GM11168 (cell line): ENCODE results near the gene MYO9B.
"Not testable (repeated sequence)": the region's sequence is repeated elsewhere in the genome, so short reads cannot be mapped to it uniquely, and the experiment has no call there.

Source experiments
- in situ Hi-C: fragments of 300-500 bp; cut with MboI; formaldehyde crosslinking; loops from one replicate; pipeline ENCODE4 v1.12.0; 2022; ENCODE audit warnings: low sequenced_read_pairs; ENCODE audit not compliant: unreplicated experiment

The MYO9B gene

DNA sequence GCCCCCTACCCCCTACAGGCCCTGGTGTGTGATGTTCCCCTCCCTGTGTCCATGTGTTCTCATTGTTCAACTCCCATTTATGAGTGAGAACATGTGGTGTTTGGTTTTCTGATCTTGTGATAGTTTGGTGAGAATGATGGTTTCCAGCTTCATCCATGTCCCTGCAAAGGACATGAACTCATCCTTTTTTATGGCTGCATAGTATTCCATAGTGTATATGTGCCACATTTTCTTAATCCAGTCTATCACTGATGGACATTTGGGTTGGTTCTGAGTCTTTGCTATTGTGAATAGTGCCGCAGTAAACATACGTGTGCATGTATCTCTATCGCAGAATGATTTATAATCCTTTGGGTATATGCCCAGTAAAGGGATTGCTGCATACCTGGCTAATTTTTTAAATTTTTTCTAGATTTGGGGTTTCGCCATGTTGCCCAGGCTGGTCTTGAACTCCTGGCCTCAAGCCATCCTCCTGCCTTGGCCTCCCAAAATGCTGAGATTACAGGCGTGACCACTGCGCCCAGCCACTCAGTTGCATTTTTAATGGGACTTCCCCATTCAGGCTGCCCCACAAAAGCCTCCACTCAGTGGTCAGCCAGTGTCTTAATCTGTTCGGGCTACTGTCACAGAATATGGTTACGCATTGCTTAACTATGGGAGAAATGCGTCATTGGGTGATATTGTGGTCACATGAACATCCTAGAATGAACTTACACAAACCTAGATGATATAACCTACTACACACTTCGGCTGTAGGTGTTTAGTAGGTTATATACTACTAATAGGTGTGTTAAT lies 62.7 kb downstream of the MYO9B start:
- in situ Hi-C loops, result not testable (repeated sequence)

DNA sequence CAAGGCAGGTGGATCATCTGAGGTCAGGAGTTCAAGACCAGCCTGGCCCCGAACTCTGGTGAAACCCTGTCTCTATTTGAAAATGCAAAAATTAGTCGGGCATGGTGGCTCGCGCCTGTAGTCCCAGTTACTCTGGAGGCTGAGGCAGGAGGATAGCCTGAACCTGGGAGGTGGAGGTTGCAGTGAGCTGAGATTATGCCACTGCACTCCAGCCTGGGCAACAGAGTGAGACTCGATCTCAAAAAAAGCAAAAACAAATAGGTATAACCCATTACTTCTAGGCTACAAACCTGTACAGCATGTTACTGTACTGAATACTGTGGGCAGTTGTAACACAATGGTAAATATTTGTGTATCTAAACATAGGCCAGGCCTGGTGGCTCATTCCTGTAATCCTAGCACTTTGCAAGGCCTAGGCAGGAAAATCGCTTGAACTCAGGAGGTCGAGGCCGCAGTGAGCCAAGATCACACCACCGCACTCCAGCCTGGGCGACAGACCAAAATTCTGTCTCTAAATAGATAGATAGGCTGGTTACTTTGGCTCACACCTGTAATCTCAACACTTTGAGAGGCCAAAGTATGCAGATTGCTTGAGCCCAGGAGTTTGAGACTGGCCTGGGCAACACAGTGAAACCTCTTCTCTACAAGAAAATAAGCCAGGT lies 63.5 kb downstream of the MYO9B start:
- in situ Hi-C loops, result no loop called here

DNA sequence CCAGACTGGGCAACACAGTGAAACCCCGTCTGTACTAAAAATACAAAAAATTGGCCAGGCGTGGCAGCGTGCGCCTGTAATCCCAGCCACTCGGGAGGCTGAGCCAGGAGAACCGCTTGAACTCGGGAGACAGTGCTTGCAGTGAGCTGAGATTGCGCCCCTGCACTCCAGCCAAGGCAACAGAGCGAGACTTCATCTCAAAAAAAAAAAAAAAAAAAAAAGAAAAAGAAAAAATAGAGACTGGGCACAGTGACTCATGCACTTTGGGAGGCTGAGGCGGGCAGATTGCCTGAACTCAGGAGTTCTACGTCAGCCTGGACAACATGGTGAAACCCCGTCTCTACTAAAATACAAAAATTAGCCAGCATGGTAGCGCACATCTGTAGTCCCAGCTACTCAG lies 69.2 kb downstream of the MYO9B start:
- in situ Hi-C loops, result not testable (repeated sequence)

DNA sequence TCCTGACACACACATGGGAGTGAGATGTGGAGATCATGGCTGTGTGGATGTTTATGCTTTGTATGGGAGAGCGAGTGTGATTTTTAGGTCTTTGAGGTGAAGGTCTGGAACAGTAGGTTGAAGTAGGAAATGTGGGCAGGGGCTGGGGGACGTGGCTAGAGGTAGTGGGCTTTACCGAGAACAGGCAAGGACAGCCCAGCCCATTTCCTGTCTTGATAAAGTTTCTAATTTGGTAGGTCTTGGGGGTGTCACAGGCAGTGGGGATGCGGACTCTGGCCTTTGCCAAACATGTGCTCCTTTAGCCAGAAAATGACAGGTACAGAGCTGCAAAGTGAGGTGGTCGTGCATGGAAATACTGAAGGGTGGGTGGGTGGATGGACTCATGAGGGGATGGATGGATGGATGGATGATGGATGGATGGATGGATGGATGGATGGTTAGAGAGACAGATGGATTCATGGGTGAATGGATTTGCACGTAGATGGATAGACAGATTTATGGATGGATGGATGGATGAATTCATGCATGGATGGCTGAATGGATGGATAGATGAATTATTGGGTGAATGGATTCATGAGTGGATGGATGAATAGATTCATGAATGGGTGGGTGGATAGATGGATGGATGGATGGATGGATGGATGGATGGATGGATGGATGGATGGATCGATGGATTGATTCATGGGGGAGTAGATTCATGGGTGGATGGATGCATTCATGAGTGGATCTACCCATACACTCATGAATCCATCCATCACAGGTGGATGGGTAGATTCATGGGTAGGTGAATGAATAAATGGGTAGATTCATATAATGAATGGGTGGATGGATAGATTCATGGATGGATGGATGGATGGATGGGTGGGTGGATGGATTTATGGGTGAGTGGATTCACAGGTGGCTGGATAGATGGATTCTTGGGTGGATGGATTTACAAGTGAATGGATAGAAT lies 70.2 kb downstream of the MYO9B start:
- in situ Hi-C loops, result no loop called here

DNA sequence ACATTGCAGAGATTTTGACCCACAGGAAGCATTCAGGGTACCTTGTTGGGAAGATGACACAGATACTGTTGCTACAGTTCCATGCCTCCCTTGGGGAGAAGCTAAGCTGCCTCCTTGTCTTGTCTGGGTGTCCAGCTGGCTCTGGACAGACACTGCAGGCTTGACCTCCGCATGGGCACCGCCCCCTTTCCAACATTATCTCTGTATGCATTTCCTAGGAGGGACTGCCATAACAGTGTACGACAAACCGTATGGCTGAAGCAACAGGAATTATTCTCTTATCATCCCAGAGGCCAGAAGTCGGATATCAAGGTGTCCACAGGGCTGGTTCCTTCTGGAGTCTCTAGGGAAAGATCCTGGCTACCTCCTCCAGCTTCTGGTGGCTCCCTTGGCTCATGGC lies 72.6 kb downstream of the MYO9B start:
- in situ Hi-C loops, result no loop called here

DNA sequence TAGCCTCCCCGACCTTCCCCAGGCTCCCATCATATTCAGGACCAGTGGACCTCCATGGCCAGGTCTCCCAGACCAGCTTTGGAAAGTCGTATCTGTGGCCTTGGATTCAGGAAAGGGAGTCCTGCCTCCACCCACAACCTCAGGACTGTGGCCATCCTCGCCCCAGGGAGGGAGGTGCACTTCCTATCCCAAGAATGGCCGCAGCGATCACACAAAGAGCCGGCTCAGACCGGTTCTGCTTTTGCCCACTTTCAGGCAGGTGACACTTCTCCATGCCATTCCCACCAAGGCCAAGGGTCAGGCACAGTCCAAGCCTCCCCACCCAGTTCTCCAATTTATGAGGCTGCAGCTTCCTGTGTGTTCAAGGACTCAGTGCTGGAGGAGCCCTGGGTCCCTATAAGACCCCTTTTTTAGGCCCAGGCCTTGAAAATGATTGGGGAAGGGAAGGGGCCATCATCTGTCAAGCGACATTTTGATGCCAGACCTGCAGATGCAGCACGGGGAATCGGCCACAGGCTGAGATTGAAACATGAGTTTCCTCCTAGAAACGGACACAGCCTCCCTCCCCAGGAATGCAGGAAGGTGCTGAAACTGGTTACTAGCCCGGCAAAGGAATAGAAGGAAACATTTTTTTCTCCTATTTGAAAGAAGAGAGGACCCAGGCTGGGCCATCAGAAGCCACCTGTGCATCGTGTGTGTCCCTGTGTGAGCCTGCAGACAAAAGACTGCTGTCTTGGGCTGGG lies 74.0 kb downstream of the MYO9B start:
- in situ Hi-C loops, result no loop called here

DNA sequence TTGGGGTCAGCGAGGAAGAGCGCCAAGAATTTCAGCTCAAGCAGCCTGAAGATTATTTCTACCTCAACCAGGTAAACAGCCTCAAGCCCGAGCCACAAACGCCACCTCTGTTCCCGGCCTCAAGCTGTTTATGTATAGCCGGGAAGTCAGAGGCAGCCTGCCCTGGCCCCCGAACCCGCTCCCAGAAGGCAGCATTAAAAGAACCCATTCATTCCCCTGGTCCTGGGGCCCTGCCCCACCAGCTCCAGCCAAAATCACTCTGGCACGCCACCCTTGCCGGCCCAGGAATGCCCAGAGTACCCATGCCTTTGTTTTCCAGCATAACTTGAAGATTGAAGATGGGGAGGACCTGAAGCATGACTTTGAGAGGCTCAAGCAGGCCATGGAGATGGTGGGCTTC lies 78.4 kb downstream of the MYO9B start:
- in situ Hi-C loops, result no loop called here

DNA sequence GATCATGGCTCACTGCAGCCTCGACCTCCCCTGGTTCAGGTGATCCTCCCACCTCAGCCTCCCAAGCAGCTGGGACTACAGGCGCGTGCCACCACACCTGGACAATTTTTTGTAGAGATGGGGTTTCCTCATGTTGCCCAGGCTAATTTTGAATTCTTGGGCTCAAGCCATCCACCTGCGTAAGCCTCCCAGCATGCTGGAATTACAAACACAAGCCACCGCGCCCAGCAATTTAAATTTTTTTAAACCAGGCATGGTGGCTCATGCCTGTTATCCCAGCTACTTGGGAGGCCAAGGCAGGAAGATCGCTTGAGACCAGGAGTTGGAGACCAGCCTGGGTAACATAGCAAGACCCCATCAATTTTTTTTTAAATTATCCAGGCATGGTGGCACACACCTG lies 79.7 kb downstream of the MYO9B start:
- in situ Hi-C loops, result no loop called here

DNA sequence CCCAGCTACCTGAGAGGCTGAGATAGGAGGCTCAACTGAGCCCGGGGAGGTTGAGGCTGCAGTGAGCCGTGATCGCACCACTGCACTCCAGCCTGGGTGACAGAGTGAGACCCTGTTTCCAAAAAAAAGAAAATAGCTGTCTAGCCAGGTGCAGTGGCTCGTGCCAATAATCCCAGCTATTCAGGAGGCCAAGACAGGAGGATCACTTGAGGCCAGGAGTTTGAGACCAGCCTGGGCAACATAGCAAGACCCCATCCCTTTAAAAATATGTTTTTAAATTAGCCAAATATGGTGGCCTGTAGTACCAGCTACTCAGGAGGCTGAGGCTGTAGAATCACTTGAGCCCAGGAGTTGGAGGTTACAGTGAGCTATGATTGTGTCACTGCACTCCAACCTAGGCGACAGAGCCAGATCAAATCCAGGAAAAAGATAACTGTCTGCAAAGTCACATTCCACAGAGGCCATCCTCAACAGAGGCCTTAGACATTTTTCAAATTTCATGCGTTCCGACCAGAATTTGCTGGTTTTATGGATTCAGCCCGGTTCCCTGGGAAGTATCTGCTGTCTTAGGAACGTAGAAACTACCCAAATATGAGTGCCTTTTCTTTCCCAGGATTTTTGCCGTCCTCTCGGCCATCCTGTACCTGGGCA lies 80.8 kb downstream of the MYO9B start:
- in situ Hi-C loops, result no loop called here

DNA sequence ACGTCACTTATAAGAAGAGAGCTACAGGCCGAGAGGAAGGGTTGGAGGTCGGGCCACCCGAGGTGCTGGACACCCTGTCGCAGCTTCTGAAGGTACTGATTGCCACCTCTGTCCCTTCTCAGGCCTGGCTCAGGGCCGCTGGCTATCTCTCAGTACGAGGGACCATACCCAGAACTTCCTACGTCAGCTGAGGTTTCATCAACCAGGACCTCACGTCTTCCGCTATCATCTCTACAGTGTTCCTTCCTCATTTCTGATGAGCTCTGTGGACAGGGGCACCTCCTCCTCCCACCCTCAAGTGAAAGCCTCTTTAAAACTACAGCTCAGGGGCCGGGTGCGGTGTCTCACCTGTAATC lies 81.3 kb downstream of the MYO9B start:
- in situ Hi-C loops, result no loop called here

DNA sequence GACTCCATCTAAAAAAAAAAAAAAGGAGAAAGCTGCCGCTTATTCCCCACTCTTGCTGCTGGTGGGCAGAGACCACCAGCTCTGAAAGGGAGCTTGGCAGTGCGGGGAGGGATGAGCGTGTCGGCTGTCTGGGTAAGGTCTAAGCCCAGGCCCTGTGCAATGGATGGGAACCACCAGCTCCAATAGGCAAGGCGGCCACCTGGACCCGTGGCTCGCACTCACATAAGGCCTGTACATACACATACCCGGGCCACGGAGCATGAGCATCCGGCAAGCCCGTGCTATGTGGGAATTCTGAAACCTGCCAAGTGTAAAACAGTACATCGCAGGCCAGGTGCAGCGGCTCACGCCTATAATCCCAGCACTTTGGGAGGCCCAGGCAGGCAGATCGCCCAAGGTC lies 83.0 kb downstream of the MYO9B start:
- in situ Hi-C loops, result no loop called here

DNA sequence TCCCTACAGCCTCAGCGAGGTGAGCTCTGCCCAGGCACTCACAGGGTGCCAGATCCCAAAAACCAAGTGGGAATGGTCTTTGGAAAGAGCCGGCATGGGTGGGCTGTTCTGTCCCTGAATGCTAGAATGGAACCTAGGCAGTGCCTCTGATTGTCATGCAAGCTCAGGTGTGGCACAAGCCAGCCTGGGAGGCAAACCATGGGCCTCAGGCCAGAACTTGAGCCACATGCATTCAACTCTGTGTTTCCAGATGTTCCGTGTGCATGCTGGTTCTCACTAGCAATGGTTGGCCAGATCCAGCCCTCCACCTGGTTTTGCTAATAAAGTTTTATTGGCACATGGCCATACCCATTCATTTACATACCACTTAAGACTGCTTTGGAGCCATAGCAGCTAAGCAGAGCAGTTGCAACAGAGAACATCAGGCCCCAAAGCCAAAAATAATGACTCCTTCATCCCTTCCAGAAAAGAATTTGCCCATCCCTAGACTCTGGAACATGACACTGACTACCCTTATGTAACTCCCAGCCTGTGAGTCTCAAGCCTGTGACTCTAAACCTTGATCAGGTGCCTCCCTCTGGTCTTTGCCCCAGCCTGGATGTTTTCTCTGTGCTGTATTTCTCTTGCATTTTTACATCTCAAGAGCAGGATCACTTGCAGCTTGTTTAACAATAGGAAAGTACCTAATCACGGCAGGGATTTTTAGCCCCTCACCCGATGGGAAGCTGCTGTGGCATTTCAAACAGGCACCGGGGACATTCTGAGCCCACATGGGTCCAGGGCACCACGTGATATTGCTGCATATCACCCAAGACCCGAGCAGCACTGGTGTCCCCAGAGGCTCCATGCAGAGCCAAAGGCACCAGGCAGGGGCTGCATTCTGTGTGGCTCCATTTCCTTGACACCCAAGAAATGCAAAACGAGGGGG lies 84.2 kb downstream of the MYO9B start:
- in situ Hi-C loops, result no loop called here

DNA sequence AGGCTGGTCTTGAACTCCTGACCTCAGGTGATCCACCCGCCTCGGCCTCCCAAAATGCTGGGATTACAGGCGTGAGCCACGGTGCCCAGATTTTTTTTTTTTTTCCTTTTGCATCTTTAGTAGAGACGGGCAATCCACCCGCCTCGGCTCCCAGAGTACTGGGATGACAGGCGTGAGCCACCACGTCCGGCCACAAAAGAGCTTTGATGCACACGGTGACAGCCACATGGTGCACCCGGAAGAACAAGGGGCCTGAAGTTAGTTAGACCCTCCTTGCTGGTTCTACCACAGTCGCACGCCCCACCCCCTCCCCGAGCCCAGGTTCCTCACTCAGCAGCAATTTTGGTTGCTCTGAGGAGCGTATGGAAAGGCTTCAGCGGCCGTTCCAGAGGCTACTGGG lies 85.3 kb downstream of the MYO9B start:
- in situ Hi-C loops, result no loop called here

DNA sequence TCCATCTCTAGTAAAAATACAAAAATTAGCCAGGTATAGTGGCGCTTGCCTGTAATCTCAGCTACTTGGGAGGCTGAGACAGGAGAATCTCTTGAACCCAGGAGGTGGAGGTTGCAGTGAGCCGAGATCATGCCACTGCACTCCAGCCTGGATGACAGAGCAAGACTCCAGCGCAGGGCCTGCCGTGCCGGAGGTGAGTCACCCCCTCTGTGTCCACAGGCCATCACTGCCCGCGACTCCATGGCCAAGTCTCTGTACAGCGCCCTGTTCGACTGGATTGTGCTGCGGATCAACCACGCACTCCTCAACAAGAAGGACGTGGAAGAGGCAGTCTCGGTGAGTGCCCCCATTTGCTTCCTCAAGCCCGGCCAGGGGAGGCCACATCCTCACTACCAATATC lies 86.6 kb downstream of the MYO9B start:
- in situ Hi-C loops, result not testable (repeated sequence)

DNA sequence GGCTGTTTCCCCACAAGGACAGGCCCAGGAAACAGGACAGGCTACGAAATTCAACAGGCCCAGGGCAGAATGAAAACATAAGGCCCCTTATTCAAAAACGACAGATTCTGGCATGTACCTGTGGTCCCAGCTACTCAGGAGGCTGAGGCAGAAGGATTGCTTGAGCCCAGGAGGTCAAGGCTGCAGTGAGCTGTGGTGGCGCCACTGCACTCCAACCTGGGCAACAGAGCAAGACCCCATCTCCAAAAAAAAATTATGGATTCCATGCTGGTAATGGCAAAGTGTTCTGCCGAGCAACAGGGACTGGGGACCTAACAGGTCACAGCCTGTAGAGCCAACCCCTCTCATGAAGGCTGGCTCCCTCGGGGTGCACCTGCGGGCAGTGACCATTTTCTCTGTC lies 87.0 kb downstream of the MYO9B start:
- in situ Hi-C loops, result no loop called here

DNA sequence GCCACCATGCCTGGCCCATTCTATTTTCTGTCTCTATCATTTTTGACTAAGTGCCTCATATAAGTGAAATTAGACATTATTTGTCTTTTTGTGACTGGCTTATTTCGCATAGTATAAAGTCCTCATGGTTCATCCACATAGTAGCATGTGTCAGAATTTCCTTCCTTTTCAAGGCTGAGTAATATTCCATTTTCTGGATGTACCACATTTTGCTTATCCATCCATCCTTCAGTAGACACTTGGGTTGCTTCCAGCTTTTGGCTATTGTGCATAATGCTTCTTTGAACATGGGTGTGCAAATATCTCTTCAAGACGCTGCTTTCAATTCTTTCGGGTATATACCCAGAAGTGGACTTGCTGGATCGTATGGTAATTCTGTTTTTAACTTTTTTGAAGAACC lies 88.1 kb downstream of the MYO9B start:
- in situ Hi-C loops, result no loop called here

DNA sequence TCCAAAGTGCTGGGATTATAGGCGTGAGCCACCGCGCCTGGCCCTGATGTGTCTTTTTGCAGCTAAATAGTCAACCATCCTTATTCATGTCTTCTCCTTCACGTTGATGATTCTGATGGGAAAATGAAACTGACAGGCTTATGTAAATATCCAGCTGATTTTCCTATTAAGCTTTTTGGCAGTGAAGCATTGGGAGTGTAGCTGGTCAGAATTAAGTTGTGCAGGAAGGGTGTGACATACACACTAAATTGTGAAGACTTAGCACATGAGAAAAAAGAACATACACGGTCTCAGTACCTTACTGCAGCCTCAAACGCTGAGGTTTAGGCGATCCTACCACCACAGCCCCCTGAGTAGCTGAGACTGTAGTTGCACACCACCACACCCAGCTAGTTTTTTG lies 89.1 kb downstream of the MYO9B start:
- in situ Hi-C loops, result no loop called here

DNA sequence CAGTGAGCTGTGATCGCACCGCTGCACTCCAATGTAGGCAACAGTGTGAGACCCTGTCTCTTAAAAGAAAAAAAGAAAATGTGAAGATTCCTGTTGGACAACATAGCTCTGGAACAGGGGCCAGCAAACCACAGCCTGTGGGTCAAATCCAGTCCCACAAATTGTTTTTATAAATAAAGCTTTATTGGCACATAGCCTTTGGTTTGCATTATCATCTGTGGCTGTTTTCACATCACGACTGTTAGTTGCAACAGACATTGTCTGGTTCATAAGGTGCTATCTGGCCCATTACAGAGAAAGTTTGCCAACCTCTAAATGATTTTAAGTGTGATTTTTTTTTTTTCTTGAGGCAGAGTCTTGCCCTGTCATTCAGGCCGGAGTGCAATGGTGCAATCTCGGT lies 90.1 kb downstream of the MYO9B start:
- in situ Hi-C loops, result no loop called here
